ENCODE data around the gene THSD4.

- TF ChIP-seq CTCF (IDR thresholded peaks at IDR 0.05 in 2 of 3, conservative IDR thresholded peaks at IDR 0.05 in 1 of 3; ENCODE audit: insufficient read depth in 2 of 3, low read depth in 1 of 3, low read length in 3 of 3) (no peak), ZNF277 (CRISPR knock-in tag; IDR thresholded peaks at IDR 0.05; ENCODE audit: borderline replicate concordance) (no peak), HDAC2 (IDR thresholded peaks at IDR 0.05) (no peak), ZNF174 (CRISPR knock-in tag; IDR thresholded peaks at IDR 0.05) (no peak), USF2 (CRISPR knock-in tag; IDR thresholded peaks at IDR 0.05) (no peak), POLR3A (IDR thresholded peaks at IDR 0.05; ENCODE audit: borderline replicate concordance, extremely low read depth, insufficient read depth, insufficient read length) (no peak), RBBP5 (IDR thresholded peaks at IDR 0.05; ENCODE audit: borderline replicate concordance, insufficient read depth, low read length, poor library complexity, severe bottlenecking) (no peak), ATF4 (CRISPR knock-in tag; IDR thresholded peaks at IDR 0.05) (no peak), ATF3 (IDR thresholded peaks at IDR 0.05) (no peak), ATF3 (CRISPR knock-in tag; conservative IDR thresholded peaks at IDR 0.05) (no peak)
Observed at GRCh38 chr15:71812966-71813722, 697.9 kb downstream of the THSD4 start.
